Effector memory CD8-positive, alpha-beta T cell (primary cell): Measurements from ENCODE around the gene SPATA22.
"Not testable (repeated sequence)": the region's sequence is repeated elsewhere in the genome, so short reads cannot be mapped to it uniquely, and the experiment has no call there.

Source experiments
- ATAC-seq: fragments of 150-1000 bp; cut with Tn5 transposase; replicated peaks from 2 replicates; pipeline ENCODE4 v1.10.0; 2021; ENCODE audit warnings: mild to moderate bottlenecking, moderate library complexity
- DNase-seq, 3 experiments: peaks; one replicate each; pipeline ENCODE4 v3.0.0; 2021
- H3K27ac Mint-ChIP-seq, 2 donors: one replicate each; pipeline ENCODE4 v1.8.0; 2022; ENCODE audit warnings: mild to moderate bottlenecking in 2 of 2, mixed read lengths in 2 of 2, moderate library complexity in 2 of 2
- H3K27me3 Mint-ChIP-seq, 2 donors: one replicate each; pipeline ENCODE4 v1.8.0; 2022; ENCODE audit warnings: mixed read lengths in 2 of 2
- H3K36me3 Mint-ChIP-seq: one replicate; pipeline ENCODE4 v1.8.0; 2022; ENCODE audit warnings: mild to moderate bottlenecking, moderate library complexity, mixed read lengths; ENCODE audit not compliant: insufficient read depth
- H3K4me1 Mint-ChIP-seq, 2 donors: one replicate each; pipeline ENCODE4 v1.8.0; 2022; ENCODE audit warnings: low read depth in 2 of 2, mixed read lengths in 2 of 2
- H3K4me3 Mint-ChIP-seq, 2 donors: one replicate each; pipeline ENCODE4 v1.8.0; 2022; ENCODE audit warnings: mild to moderate bottlenecking in 2 of 2, mixed read lengths in 2 of 2, moderate library complexity in 2 of 2
- H3K9me3 Mint-ChIP-seq, 2 donors: one replicate each; pipeline ENCODE4 v1.8.0; 2022; ENCODE audit warnings: mixed read lengths in 2 of 2

The SPATA22 gene

GRCh38 chr17:3440451-3440850, 31.2 kb downstream of the SPATA22 start:
- ATAC-seq (no peak), DNase-seq (no peak)
- H3K27me3 Mint-ChIP-seq, result peaks cover 37 to 45% of the 10 kb centered on the region in 2 donors
- H3K4me1 Mint-ChIP-seq, result no peaks in the 10 kb centered on the region
- no peaks in the 10 kb centered on the region for H3K36me3 Mint-ChIP-seq
- H3K4me3 Mint-ChIP-seq, result no peak overlapping the region
- H3K9me3 Mint-ChIP-seq, result no peaks in the 10 kb centered on the region
- H3K27ac Mint-ChIP-seq, result no peak overlapping the region

GRCh38 chr17:3438368-3438767, 33.3 kb downstream of the SPATA22 start:
- no peak for ATAC-seq
- no peak overlapping the region for H3K4me3 Mint-ChIP-seq
- H3K4me1 Mint-ChIP-seq, result no peaks in the 10 kb centered on the region
- H3K9me3 Mint-ChIP-seq, result peaks cover 0 to under 1% of the 10 kb centered on the region in 2 donors
- H3K27me3 Mint-ChIP-seq, result peaks cover 42 to 52% of the 10 kb centered on the region in 2 donors
- H3K27ac Mint-ChIP-seq, result no peak overlapping the region
- no peaks in the 10 kb centered on the region for H3K36me3 Mint-ChIP-seq
- no peak for DNase-seq

GRCh38 chr17:3433741-3434140, 37.9 kb downstream of the SPATA22 start, which contains the start of gene OR1E2:
OR1E2 (minus strand) TSS chr17:3433841; CDS start chr17:3433841, 0 bp downstream.
- Mint-ChIP-seq H3K4me3 (no peak within 1 kb of the TSS), H3K27ac (no peak within 1 kb of the TSS), H3K36me3 (no peaks in the 10 kb centered on the region), H3K4me1 (peaks cover 0 to 2% of the 10 kb centered on the region in 2 donors), H3K27me3 (peaks cover 23 to 59% of the 10 kb centered on the region in 2 donors), H3K9me3 (peaks cover 0 to 6% of the 10 kb centered on the region in 2 donors)
- DNase-seq (no peak), ATAC-seq (no peak)

DNA sequence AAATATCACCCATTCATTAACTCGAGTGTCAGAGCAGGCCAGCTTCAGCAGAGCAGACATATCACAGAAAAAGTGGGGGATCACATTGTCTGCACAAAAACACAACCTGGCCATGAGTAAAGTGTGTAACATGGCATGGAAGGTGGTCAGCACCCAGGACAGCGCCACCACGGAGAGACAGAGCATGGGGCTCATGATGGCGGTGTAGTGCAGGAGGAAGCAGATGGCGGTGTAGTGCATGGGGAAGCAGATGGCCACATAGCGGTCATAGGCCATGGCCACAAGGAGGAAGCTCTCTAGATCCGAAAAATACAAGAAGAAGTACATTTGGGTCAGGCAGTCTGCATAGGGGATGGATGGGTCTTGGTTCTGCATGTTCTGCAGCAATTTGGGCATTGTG, 38.4 kb downstream of the SPATA22 start:
- peaks cover 21 to 57% of the 10 kb centered on the region in 2 donors for H3K27me3 Mint-ChIP-seq
- H3K4me3 Mint-ChIP-seq, DNase-seq, H3K36me3 Mint-ChIP-seq, ATAC-seq, H3K9me3 Mint-ChIP-seq, H3K27ac Mint-ChIP-seq, H3K4me1 Mint-ChIP-seq: not testable (repeated sequence)

DNA sequence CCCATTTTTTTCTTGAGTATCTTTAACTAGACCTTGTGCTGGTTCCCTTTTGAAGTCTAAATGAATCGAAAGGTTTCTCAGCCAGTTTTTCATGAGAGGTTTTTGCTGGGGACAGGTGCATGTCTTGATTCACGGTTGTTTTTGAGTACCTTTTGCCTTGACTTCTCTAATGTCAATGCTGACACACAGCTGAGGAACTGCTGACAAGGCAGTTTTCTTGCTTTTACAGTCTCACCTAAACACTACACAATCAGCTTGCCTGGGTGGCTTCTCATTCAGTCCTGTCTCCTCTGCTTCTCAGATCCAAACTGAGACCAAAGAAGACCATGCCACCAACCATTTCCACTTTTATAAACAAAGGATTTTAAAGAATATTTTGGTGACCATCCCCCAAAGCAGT, 53.4 kb downstream of the SPATA22 start:
- Mint-ChIP-seq H3K27ac (no peak overlapping the region), H3K36me3 (no peaks in the 10 kb centered on the region), H3K4me1 (no peaks in the 10 kb centered on the region), H3K4me3 (no peak overlapping the region), H3K9me3 (no peaks in the 10 kb centered on the region), H3K27me3 (peaks cover 36 to 38% of the 10 kb centered on the region in 2 donors)
- no peak for ATAC-seq
- DNase-seq, result no peak

GRCh38 chr17:3415610-3416009, 56.0 kb downstream of the SPATA22 start:
- Mint-ChIP-seq H3K36me3 (no peaks in the 10 kb centered on the region), H3K27me3 (peaks cover 35 to 36% of the 10 kb centered on the region in 2 donors), H3K9me3 (no peaks in the 10 kb centered on the region), H3K4me3 (no peak overlapping the region), H3K27ac (no peak overlapping the region), H3K4me1 (peaks cover 0 to 3% of the 10 kb centered on the region in 2 donors)
- ATAC-seq, result no peak
- DNase-seq, result no peak

DNA sequence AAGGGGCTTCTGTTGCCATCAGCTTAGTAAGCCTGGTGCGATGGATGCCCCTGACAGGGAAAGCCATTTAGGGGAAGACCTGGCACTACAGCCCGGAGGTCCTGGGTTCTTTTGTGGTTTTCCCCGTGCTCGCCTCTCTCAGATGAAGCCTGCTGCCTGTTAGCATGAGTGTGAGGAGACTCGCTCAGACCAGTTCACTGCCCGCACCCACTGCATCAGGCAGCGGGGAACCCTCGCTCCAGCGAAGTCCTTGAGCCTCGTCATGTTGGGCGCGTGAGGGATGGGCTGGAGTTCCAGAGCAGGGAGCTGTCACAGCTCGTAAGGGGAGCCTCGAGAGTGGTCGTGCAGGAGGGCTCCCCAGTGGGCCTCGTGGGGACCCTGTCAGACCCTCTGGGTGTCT, 59.4 kb downstream of the SPATA22 start:
- DNase-seq, H3K9me3 Mint-ChIP-seq, H3K4me1 Mint-ChIP-seq, H3K27ac Mint-ChIP-seq, H3K36me3 Mint-ChIP-seq, ATAC-seq, H3K4me3 Mint-ChIP-seq: not testable (repeated sequence)
- H3K27me3 Mint-ChIP-seq, result peaks cover 53 to 59% of the 10 kb centered on the region in 2 donors

DNA sequence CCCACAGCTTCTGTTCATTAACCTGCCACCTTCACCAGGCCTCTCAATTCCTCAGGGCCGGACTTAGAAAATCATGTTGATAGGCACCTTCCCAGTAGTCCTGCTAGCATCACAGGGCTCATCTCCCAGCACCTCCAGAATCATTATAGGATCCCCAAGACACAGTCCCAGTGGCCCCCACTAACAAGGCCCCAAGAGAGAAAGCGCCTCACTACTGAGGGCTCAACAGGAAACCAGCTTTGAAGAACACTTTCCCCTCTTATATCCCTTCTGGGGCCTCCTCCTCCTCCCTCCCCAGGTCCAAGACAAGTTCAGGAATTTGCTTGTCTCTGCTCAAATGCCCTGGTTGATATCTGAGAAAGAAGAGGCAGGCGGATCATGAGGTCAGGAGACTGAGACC, 60.5 kb downstream of the SPATA22 start, which contains the start of gene OR3A3:
Gene OR3A3 (plus strand): TSS at position 301 of the 400 bp plus-strand sequence.
- peaks cover 0 to 3% of the 10 kb centered on the region in 2 donors for H3K4me1 Mint-ChIP-seq
- no peak within 1 kb of the TSS for H3K27ac Mint-ChIP-seq
- peaks cover 2 to 8% of the 10 kb centered on the region in 2 donors for H3K9me3 Mint-ChIP-seq
- no peaks in the 10 kb centered on the region for H3K36me3 Mint-ChIP-seq
- peaks cover 62 to 65% of the 10 kb centered on the region in 2 donors for H3K27me3 Mint-ChIP-seq
- H3K4me3 Mint-ChIP-seq, result no peak within 1 kb of the TSS
- DNase-seq (no peak), ATAC-seq (no peak)

DNA sequence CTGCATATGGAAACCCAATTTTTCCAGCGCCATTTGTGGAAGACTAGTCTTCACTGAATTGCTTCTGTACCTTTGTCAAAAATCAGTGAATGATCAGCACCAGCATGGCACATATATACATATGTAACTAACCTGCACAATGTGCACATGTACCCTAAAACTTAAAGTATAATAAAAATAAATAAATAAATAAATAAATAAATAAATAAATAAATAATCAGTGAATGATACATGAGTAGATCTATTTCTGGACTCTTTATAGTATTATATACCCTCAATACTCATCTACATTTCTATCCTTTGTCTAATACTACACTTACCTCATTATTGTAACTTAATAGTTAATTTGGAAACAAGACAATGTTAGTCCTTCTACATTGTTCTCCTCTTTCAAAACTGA, 67.8 kb downstream of the SPATA22 start:
- not testable (repeated sequence) for H3K4me3 Mint-ChIP-seq

DNA sequence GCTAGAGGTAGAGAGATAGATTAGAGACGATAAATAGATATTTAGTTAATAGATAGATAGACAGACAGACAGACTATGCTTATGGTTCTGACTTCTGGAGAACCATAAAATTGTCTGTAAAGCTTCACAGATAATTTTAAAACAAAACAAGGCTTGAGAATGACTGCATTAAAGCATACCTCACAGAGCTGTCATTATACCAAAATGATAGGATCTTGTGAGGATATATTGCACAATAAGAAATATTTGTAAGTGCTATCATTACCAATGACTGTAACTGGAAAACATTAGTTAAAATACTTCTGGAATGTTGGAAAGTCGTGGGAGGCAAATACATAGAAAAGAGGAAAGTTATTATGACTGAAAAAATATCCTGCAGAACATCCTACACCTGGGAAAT, 69.8 kb downstream of the SPATA22 start:
- Mint-ChIP-seq H3K4me1 (no peaks in the 10 kb centered on the region), H3K36me3 (no peaks in the 10 kb centered on the region)

More for the DNA sequence above, 67.8 kb downstream of the SPATA22 start:
- peaks cover 47 to 51% of the 10 kb centered on the region in 2 donors for H3K27me3 Mint-ChIP-seq
- not testable (repeated sequence) for H3K36me3 Mint-ChIP-seq, DNase-seq, H3K4me1 Mint-ChIP-seq, H3K27ac Mint-ChIP-seq, H3K9me3 Mint-ChIP-seq, ATAC-seq

DNA sequence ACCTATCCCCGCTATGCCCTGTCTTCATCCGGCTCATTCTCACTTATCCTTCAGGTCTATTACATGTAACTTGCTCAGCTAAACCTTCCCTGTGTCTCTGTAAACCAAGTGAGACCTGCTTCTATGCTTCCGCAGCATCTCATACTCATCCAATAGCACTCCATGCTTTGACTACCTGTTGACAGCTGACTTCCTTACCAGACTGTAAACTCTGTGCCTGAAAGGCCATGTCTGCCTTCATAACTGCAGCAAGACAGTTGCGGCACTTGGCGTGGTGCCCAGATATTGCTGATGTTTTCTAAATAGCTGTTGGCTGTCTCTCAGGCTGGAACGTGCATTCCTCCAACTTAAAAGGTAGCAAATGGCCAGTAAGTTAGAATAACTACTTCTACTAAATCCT, 71.6 kb downstream of the SPATA22 start:
- ATAC-seq (no peak), DNase-seq (no peak)
- no peak overlapping the region for H3K27ac Mint-ChIP-seq
- H3K27me3 Mint-ChIP-seq, result peaks cover 33 to 37% of the 10 kb centered on the region in 2 donors
- no peaks in the 10 kb centered on the region for H3K4me1 Mint-ChIP-seq
- no peak overlapping the region for H3K4me3 Mint-ChIP-seq
- no peaks in the 10 kb centered on the region for H3K36me3 Mint-ChIP-seq
- H3K9me3 Mint-ChIP-seq, result peaks cover 0 to 6% of the 10 kb centered on the region in 2 donors

More for the DNA sequence above, 69.8 kb downstream of the SPATA22 start:
- H3K27me3 Mint-ChIP-seq, result peaks cover 35 to 39% of the 10 kb centered on the region in 2 donors
- ATAC-seq, result no peak
- peaks cover 0 to 6% of the 10 kb centered on the region in 2 donors for H3K9me3 Mint-ChIP-seq
- H3K4me3 Mint-ChIP-seq, result no peak overlapping the region
- H3K27ac Mint-ChIP-seq, result no peak overlapping the region
- no peak for DNase-seq

DNA sequence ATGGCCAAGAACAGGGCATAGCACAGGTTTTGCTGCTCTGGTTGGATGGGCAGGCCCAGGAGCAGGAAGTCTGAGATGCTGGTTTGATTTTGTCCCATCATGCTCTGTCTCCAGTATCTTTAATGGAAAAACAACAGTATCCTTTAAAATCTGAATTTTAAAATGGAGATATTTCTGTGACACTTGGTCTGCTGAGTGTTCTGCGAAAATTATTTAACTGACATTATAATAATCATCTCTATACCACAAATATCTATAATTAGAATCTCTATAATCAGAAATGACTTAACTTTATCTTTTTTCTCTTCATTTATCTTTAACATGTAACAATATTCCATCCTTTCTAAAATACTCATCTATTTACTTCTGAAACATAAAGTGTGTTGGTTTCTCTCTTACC, 73.3 kb downstream of the SPATA22 start, which contains the start of gene OR1E1:
Gene OR1E1 (minus strand): TSS at position 101 of the 400 bp plus-strand sequence. CDS start 0 bp downstream, at position 101.
- Mint-ChIP-seq H3K4me1 (no peaks in the 10 kb centered on the region), H3K36me3 (no peaks in the 10 kb centered on the region), H3K9me3 (peaks cover 0 to 6% of the 10 kb centered on the region in 2 donors), H3K27ac (no peak within 1 kb of the TSS), H3K4me3 (no peak within 1 kb of the TSS), H3K27me3 (peaks cover 35 to 44% of the 10 kb centered on the region in 2 donors)
- no peak for DNase-seq
- no peak for ATAC-seq

DNA sequence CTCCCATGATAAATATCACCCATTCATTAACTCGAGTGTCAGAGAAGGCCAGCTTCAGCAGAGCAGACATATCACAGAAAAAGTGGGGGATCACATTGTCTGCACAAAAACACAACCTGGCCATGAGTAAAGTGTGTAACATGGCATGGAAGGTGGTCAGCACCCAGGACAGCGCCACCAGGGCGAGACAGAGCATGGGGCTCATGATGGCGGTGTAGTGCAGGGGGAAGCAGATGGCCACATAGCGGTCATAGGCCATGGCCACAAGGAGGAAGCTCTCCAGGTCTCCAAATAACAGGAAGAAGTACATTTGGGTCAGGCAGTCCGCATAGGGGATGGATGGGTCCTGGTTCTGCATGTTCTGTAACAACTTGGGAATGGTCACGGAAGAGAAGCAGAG, 73.8 kb downstream of the SPATA22 start:
- not testable (repeated sequence) for H3K4me1 Mint-ChIP-seq, H3K27ac Mint-ChIP-seq, ATAC-seq, H3K36me3 Mint-ChIP-seq, DNase-seq, H3K9me3 Mint-ChIP-seq, H3K4me3 Mint-ChIP-seq
- peaks cover 35 to 43% of the 10 kb centered on the region in 2 donors for H3K27me3 Mint-ChIP-seq
